Liver (tissue), 9 donors: ENCODE data around the gene NDC80. TPM values are rescaled to one million over a fixed set of nuclear protein-coding genes. Genes with fewer than 3 reads are reported as not detected.

Source experiments
- DNase-seq: peaks from one replicate; pipeline ENCODE4 v3.0.0-alpha.2; 2017; ENCODE audit warnings: low spot score
- H3K27ac ChIP-seq, 2 donors: one replicate each; pipeline ENCODE4 v1.7.0; 2013; ENCODE audit warnings: inconsistent platforms in 2 of 2, low read length in 2 of 2, control low read depth in 1 of 2, low read depth in 1 of 2, mild to moderate bottlenecking in 1 of 2
- H3K27me3 ChIP-seq, 4 donors: one replicate each; pipeline versions ENCODE4 v1.6.1 to v1.7.0; 2013; ENCODE audit warnings: low read length in 3 of 4, inconsistent platforms in 1 of 4, mild to moderate bottlenecking in 1 of 4, moderate library complexity in 1 of 4; ENCODE audit not compliant: control insufficient read depth in 4 of 4, insufficient read depth in 4 of 4
- H3K36me3 ChIP-seq, 4 donors: one replicate each; pipeline versions ENCODE4 v1.6.1 to v1.7.0; 2013; ENCODE audit warnings: low read length in 3 of 4, mild to moderate bottlenecking in 3 of 4, low read depth in 1 of 4, moderate library complexity in 1 of 4; ENCODE audit not compliant: control insufficient read depth in 4 of 4, insufficient read depth in 3 of 4
- H3K4me1 ChIP-seq, 4 donors: one replicate each; pipeline versions ENCODE4 v1.6.1 to v1.7.0; 2013; ENCODE audit warnings: low read length in 3 of 4, mild to moderate bottlenecking in 3 of 4, moderate library complexity in 1 of 4; ENCODE audit not compliant: control insufficient read depth in 4 of 4, insufficient read depth in 4 of 4
- H3K4me3 ChIP-seq, 3 donors: one replicate each; pipeline versions ENCODE4 v1.6.1 to v1.7.0; 2013; ENCODE audit warnings: low read length in 3 of 3, control low read depth in 1 of 3, low read depth in 1 of 3, mild to moderate bottlenecking in 1 of 3
- H3K9ac ChIP-seq, 2 donors: one replicate each; pipeline ENCODE4 v1.7.0; 2013; ENCODE audit warnings: low read length in 2 of 2, mild to moderate bottlenecking in 2 of 2, moderate library complexity in 2 of 2, control low read depth in 1 of 2, low read depth in 1 of 2
- H3K9me3 ChIP-seq, 4 donors: one replicate each; pipeline versions ENCODE4 v1.6.1 to v1.7.0; 2013; ENCODE audit warnings: low read length in 3 of 4; ENCODE audit not compliant: control insufficient read depth in 4 of 4
- ATF3 ChIP-seq: IDR thresholded peaks from 2 replicates; pipeline ENCODE4 v1.6.1; 2016; ENCODE audit warnings: antibody characterized with exemption
- CTCF ChIP-seq: fragments of 150-350 bp; IDR thresholded peaks from 2 replicates; pipeline ENCODE4 v1.5.1; 2017; ENCODE audit warnings: improper control_type of control experiment, low read depth, low read length; ENCODE audit not compliant: missing input control
- EGR1 ChIP-seq, 2 donors: IDR thresholded peaks; 2 replicates each; pipeline ENCODE4 v1.6.1; 2016 to 2018; ENCODE audit warnings: antibody characterized with exemption in 2 of 2, low read depth in 2 of 2
- FOXA1 ChIP-seq: IDR thresholded peaks from 2 replicates; pipeline ENCODE4 v1.6.1; 2016; ENCODE audit warnings: antibody characterized with exemption
- FOXA2 ChIP-seq: IDR thresholded peaks from 2 replicates; pipeline ENCODE4 v1.6.1; 2016; ENCODE audit warnings: antibody characterized with exemption
- HNF4A ChIP-seq, 2 donors: conservative IDR thresholded peaks; 2 replicates each; pipeline ENCODE4 v1.6.1; 2016; ENCODE audit warnings: antibody characterized with exemption in 2 of 2, mild to moderate bottlenecking in 2 of 2
- HNF4G ChIP-seq: IDR thresholded peaks from 2 replicates; pipeline ENCODE4 v1.6.1; 2016; ENCODE audit warnings: antibody characterized with exemption
- JUND ChIP-seq, 2 donors: IDR thresholded peaks; 2 replicates each; pipeline ENCODE4 v1.6.1; 2016; ENCODE audit warnings: antibody characterized with exemption in 2 of 2
- NR2F2 ChIP-seq: IDR thresholded peaks from 2 replicates; pipeline ENCODE4 v1.6.1; 2016; ENCODE audit warnings: antibody characterized with exemption
- RAD21 ChIP-seq, 2 donors: IDR thresholded peaks; 2 replicates each; pipeline ENCODE4 v1.6.1; 2016; ENCODE audit warnings: antibody characterized with exemption in 2 of 2, mild to moderate bottlenecking in 2 of 2
- REST ChIP-seq: IDR thresholded peaks from 2 replicates; pipeline ENCODE4 v1.6.1; 2016; ENCODE audit warnings: antibody characterized with exemption, mild to moderate bottlenecking
- RXRA ChIP-seq, 2 donors: IDR thresholded peaks; 2 replicates each; pipeline ENCODE4 v1.6.1; 2017 to 2018; ENCODE audit warnings: antibody characterized with exemption in 2 of 2, mild to moderate bottlenecking in 1 of 2
- SP1 ChIP-seq: IDR thresholded peaks from 2 replicates; pipeline ENCODE4 v1.6.1; 2018; ENCODE audit warnings: antibody characterized with exemption, mild to moderate bottlenecking
- TAF1 ChIP-seq: conservative IDR thresholded peaks from 2 replicates; pipeline ENCODE4 v1.6.1; 2016; ENCODE audit warnings: antibody characterized with exemption, mild to moderate bottlenecking
- YY1 ChIP-seq: IDR thresholded peaks from 2 replicates; pipeline ENCODE4 v1.6.1; 2016; ENCODE audit warnings: antibody characterized with exemption, mild to moderate bottlenecking
- WGBS: extraction: QIAGEN DNeasy Blood & Tissue Kit; methylation state at CpG from one replicate; pipeline ENCODE4 v1.1.7; 2013; 5-methylcytosine and 5-hydroxymethylcytosine counted together
- polyA plus RNA-seq, 2 donors: library from polyadenylated mRNA; stranded (reverse) in 1 of 2; unstranded in 1 of 2; fragments of 200-250 nt in 1 of 2; fragments of >200 nt in 1 of 2; fragmentation: Nextera tagmentation in 1 of 2; extraction: Ambion mirVana in 1 of 2; gene quantifications; one replicate each; pipeline versions ENCODE4 v1.2.1 to v1.2.3, GENCODE V29; 2013 to 2015
- total RNA-seq, 2 donors: library from RNA; depleted of rRNA; stranded (reverse); fragments of >200 nt; gene quantifications; one replicate each; pipeline ENCODE4 v1.2.3, GENCODE V29; 2014
- TF ChIP-seq, protein P1 (sequence below): IDR thresholded peaks from 2 replicates; pipeline ENCODE4 v1.6.1; 2016; ENCODE audit warnings: antibody characterized with exemption
- TF ChIP-seq, protein P2 (sequence below): IDR thresholded peaks from 2 replicates; pipeline ENCODE4 v1.6.1; 2016; ENCODE audit warnings: antibody characterized with exemption
- donor health status: healthy.
- donor health status: healthy.
- donor health status: healthy.
- donor health status: healthy.
- donor health status: healthy.

NDC80 gene
- total and polyA plus RNA-seq, 4 donors, result 0.08 to 33.8 (median 1.0) TPM

DNA sequence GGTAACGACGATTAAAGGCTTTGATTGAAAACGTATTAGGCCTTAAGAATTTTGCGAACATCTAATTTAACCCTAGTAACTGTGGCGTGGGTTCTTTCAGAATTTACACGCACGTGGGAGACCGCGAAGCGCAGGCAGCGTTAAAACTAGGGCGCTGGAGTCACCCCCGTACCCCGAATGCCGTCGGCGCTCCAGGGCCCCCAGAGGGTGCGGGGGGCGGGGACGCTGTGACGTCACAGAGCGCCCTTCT, 83.5 kb downstream of the NDC80 start:
- Histone ChIP-seq H3K4me3 (peak overlapping the region; percentile 70 to 92 (median 88)), H3K9ac (peak overlapping the region; percentile 81 to 98), H3K36me3 (no peaks in the 10 kb centered on the region), H3K27me3 (no peaks in the 10 kb centered on the region), H3K4me1 (peaks cover 5 to 16% (median 10%) of the 10 kb centered on the region in 4 donors), H3K9me3 (no peaks in the 10 kb centered on the region), H3K27ac (peak overlapping the region; percentile 96 to 100)
- 4% methylated on average over 22 of the region's 22 CpGs for whole genome bisulfite sequencing
- no peak for DNase-seq
- TF ChIP-seq HNF4A (conservative IDR thresholded peaks at IDR 0.05) (no peak), EGR1 (IDR thresholded peaks at IDR 0.05; ENCODE audit: low read depth in 2 of 2) (no peak), TAF1 (no peak), RXRA (IDR thresholded peaks at IDR 0.05) (no peak), CTCF (no peak), REST (no peak), SP1 (no peak), FOXA1 (no peak), NR2F2 (no peak), RAD21 (IDR thresholded peaks at IDR 0.05) (no peak), FOXA2 (no peak), JUND (IDR thresholded peaks at IDR 0.05) (no peak)
- TF ChIP-seq, protein P1, sequence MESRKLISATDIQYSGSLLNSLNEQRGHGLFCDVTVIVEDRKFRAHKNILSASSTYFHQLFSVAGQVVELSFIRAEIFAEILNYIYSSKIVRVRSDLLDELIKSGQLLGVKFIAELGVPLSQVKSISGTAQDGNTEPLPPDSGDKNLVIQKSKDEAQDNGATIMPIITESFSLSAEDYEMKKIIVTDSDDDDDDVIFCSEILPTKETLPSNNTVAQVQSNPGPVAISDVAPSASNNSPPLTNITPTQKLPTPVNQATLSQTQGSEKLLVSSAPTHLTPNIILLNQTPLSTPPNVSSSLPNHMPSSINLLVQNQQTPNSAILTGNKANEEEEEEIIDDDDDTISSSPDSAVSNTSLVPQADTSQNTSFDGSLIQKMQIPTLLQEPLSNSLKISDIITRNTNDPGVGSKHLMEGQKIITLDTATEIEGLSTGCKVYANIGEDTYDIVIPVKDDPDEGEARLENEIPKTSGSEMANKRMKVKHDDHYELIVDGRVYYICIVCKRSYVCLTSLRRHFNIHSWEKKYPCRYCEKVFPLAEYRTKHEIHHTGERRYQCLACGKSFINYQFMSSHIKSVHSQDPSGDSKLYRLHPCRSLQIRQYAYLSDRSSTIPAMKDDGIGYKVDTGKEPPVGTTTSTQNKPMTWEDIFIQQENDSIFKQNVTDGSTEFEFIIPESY, result no peak
- TF ChIP-seq, protein P2, sequence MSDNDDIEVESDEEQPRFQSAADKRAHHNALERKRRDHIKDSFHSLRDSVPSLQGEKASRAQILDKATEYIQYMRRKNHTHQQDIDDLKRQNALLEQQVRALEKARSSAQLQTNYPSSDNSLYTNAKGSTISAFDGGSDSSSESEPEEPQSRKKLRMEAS, result no peak

GRCh38 chr18:2655178-2655953, 84.0 kb downstream of the NDC80 start, which contains the start of gene SMCHD1:
Gene SMCHD1 (plus strand): TSS chr18:2655726. CDS start chr18:2656076, 350 bp downstream.
- H3K4me1 ChIP-seq, result peaks cover 5 to 16% (median 10%) of the 10 kb centered on the region in 4 donors
- under 1% methylated on average over 100 of the region's 100 CpGs for WGBS
- peak; percentile 36 for TF ChIP-seq YY1
- peak; percentile 77 for TF ChIP-seq TAF1
- TF ChIP-seq RXRA (IDR thresholded peaks at IDR 0.05), result no peak
- TF ChIP-seq, protein P2, result peak; percentile 26
- TF ChIP-seq, protein P1, result no peak
- TF ChIP-seq HNF4G, result no peak
- TF ChIP-seq FOXA2, result no peak
- no peak for TF ChIP-seq RAD21 (IDR thresholded peaks at IDR 0.05)
- no peak for TF ChIP-seq FOXA1
- TF ChIP-seq NR2F2, result no peak
- no peak for TF ChIP-seq JUND (IDR thresholded peaks at IDR 0.05)
- TF ChIP-seq SP1, result no peak
- TF ChIP-seq ATF3, result no peak
- peak; percentile 7 to 94 for TF ChIP-seq EGR1 (IDR thresholded peaks at IDR 0.05; ENCODE audit: low read depth in 2 of 2)

More at GRCh38 chr18:2655178-2655953, 84.0 kb downstream of the NDC80 start, which contains the start of gene SMCHD1:
- peak within 1 kb of the TSS; percentile 96 to 100 for H3K27ac ChIP-seq
- H3K9ac ChIP-seq, result peak within 1 kb of the TSS; percentile 97 to 98
- peak within 1 kb of the TSS; percentile 75 to 95 (median 92) for H3K4me3 ChIP-seq
- H3K9me3 ChIP-seq, result no peaks in the 10 kb centered on the region
- peak; percentile 87 for DNase-seq
- H3K36me3 ChIP-seq, result no peaks in the 10 kb centered on the region
- no peaks in the 10 kb centered on the region for H3K27me3 ChIP-seq
